OCI-LY7 (cell line): Measurements from ENCODE around the gene SPTB. TPM values are rescaled to one million over a fixed set of nuclear protein-coding genes. Genes with fewer than 3 reads are reported as not detected.

Source experiments
- BruUV-seq: library from RNA; stranded (reverse); fragments of 400-500 nt; replicated peaks from 2 replicates; lab custom pipeline; 2021; lab: Mats Ljungman, UMichigan
- CTCF ChIA-PET: fragments of 300-600 bp; sonication (Branson Sonifier 250); formaldehyde crosslinking; loops from one replicate; lab custom pipeline; 2022; ENCODE audit warnings: antibody characterized with exemption; ENCODE audit not compliant: unreplicated experiment; lab: Charles Lee
- POLR2A ChIA-PET: fragments of 300-600 bp; sonication (Branson Sonifier 250); formaldehyde crosslinking; loops from one replicate; lab custom pipeline; 2022; ENCODE audit warnings: antibody characterized with exemption; lab: Charles Lee
- DNase-seq: peaks from one replicate; pipeline ENCODE4 v3.0.0-alpha.2; 2015; ENCODE audit warnings: low spot score
- H2AFZ ChIP-seq: fragments of 200-600 bp; sonication (generic), shearing (Covaris generic); 2 replicates; pipeline ENCODE4 v1.6.1; 2014; ENCODE audit warnings: mild to moderate bottlenecking, antibody characterized with exemption, low read length, moderate library complexity
- H3K27ac ChIP-seq: fragments of 200-600 bp; sonication (generic); 2 replicates; pipeline ENCODE4 v1.5.1; 2014; ENCODE audit warnings: mixed run types, low read depth, mild to moderate bottlenecking, moderate library complexity, low read length, inconsistent platforms; ENCODE audit not compliant: poor library complexity, severe bottlenecking
- H3K36me3 ChIP-seq: fragments of 200-600 bp; sonication (generic); 2 replicates; pipeline ENCODE4 v1.6.1; 2014; ENCODE audit warnings: mild to moderate bottlenecking, antibody characterized with exemption, low read length, moderate library complexity, mixed read lengths; ENCODE audit not compliant: insufficient read depth
- H3K4me1 ChIP-seq: fragments of 200-600 bp; sonication (generic); 2 replicates; pipeline ENCODE4 v1.5.1; 2014; ENCODE audit warnings: mild to moderate bottlenecking, low read length; ENCODE audit not compliant: insufficient read depth, poor library complexity, severe bottlenecking
- H3K4me2 ChIP-seq: fragments of 200-600 bp; sonication (generic); 2 replicates; pipeline ENCODE4 v1.6.1; 2014; ENCODE audit warnings: mild to moderate bottlenecking, low read length
- H3K4me3 ChIP-seq: fragments of 200-600 bp; sonication (generic); 2 replicates; pipeline ENCODE4 v1.5.1; 2014; ENCODE audit warnings: mild to moderate bottlenecking, low read depth, low read length; ENCODE audit not compliant: poor library complexity, severe bottlenecking
- H3K79me2 ChIP-seq: fragments of 200-600 bp; sonication (generic); 2 replicates; pipeline ENCODE4 v1.6.1; 2016; ENCODE audit warnings: low read depth, mild to moderate bottlenecking, low read length, moderate library complexity, mixed read lengths; ENCODE audit not compliant: insufficient read depth
- H3K9me2 ChIP-seq: fragments of 200-600 bp; sonication (generic); 2 replicates; pipeline ENCODE4 v1.6.1; 2016; ENCODE audit warnings: mild to moderate bottlenecking, low read length, mixed read lengths; ENCODE audit not compliant: insufficient read depth
- H3K9me3 ChIP-seq: fragments of 200-600 bp; sonication (generic); 2 replicates; pipeline ENCODE4 v1.6.1; 2014; ENCODE audit warnings: mild to moderate bottlenecking, mixed run types, low read length, mixed read lengths
- H4K20me1 ChIP-seq: fragments of 200-600 bp; sonication (generic); 2 replicates; pipeline ENCODE4 v1.6.1; 2014; ENCODE audit warnings: mild to moderate bottlenecking, antibody characterized with exemption, low read length, moderate library complexity, mixed read lengths; ENCODE audit not compliant: insufficient read depth
- EZH2phosphoT487 ChIP-seq: fragments of 200-600 bp; sonication (generic); IDR thresholded peaks from 2 replicates; pipeline ENCODE4 v1.6.1; 2018; ENCODE audit warnings: low read depth, borderline replicate concordance, mild to moderate bottlenecking, mixed run types, antibody characterized with exemption, low read length, moderate library complexity, mixed read lengths
- intact Hi-C: fragments of 100-400 bp; cut with micrococcal nuclease; formaldehyde crosslinking; loops from one replicate; pipeline ENCODE4 v1.10.0; 2022; ENCODE audit not compliant: unreplicated experiment
- total RNA-seq, 2 experiments: library from RNA; depleted of rRNA in 1 of 2; stranded (reverse); fragments of >200 nt in 1 of 2; shearing (Covaris generic) in 1 of 2; gene quantifications; 2 replicates each; pipeline ENCODE4 v1.2.3, GENCODE V29; 2014 to 2022
- TF ChIP-seq, protein P1 (sequence below): fragments of 200-600 bp; sonication (generic); conservative IDR thresholded peaks from 2 replicates; pipeline ENCODE4 v1.5.1; 2014; ENCODE audit warnings: mild to moderate bottlenecking, antibody characterized with exemption, low read length, moderate library complexity, mixed read lengths

The SPTB gene
- total RNA-seq, 2 experiments from 2014 or later: not detected

DNA sequence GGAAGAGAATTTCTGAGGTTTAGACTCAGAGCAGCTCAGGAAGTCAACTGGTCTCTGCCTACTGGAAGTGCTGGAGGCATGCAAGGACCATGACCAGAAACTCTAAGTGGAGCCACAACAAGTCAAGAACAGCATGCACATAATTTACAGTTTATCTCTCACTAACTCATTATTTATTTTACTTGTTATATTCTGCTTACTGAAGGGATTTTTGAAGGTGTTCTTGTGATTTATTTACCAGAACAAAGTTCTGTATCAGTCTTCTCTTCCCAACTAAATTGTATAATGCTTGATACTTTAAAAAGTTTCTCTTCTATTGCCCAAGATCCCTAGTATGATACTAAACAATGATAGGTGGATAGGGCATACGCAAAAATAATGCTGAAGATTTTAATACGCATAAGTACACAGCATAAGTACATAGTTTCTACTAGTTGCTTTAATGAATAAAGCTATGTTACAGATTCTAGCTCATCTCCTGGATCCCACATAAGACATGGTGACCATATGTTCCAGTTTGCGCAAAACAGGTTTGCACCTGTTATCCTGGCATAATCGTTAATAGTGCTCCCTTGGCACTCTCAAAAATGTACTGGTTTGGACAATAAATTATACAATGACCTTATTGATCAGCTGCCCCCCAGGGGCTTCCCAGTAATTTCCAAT lies 11.6 kb upstream of the SPTB start:
- TF ChIP-seq, protein P1, sequence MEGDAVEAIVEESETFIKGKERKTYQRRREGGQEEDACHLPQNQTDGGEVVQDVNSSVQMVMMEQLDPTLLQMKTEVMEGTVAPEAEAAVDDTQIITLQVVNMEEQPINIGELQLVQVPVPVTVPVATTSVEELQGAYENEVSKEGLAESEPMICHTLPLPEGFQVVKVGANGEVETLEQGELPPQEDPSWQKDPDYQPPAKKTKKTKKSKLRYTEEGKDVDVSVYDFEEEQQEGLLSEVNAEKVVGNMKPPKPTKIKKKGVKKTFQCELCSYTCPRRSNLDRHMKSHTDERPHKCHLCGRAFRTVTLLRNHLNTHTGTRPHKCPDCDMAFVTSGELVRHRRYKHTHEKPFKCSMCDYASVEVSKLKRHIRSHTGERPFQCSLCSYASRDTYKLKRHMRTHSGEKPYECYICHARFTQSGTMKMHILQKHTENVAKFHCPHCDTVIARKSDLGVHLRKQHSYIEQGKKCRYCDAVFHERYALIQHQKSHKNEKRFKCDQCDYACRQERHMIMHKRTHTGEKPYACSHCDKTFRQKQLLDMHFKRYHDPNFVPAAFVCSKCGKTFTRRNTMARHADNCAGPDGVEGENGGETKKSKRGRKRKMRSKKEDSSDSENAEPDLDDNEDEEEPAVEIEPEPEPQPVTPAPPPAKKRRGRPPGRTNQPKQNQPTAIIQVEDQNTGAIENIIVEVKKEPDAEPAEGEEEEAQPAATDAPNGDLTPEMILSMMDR: no peak
- TF ChIP-seq EZH2phosphoT487: no peak

DNA sequence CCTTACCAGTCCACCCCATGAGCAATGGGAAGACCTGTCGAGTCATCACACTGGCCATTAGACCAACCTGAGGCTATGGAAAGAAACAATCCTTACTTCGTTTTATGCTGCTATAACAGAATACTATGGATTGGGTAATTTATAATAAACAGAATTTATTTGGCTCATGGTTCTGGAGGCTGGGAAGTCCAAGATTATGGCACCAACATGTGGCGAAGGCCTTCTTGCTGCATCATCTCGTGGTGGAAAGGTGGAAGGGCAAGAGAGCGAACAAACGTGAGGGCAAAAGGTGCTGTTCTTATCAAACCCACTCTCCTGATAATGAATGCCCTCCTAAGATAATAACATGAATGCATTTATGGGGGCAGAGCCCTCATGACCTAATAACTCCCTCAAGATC lies 9.6 kb upstream of the SPTB start:
- no TSS peak for BruUV-seq
- no peaks in the 10 kb centered on the region for H3K36me3 ChIP-seq
- ChIA-PET POLR2A (interaction anchor here (0.6 kb wide), 2 partner anchors 11 to 12 kb away, joined by 3 to 7 read pairs; no protein-coding TSS in a partner anchor), CTCF (interaction anchor here (0.6 kb wide), 1 partner anchor 95 kb away, joined by 3 read pairs; no protein-coding TSS in a partner anchor)
- no peak overlapping the region for H3K4me2 ChIP-seq
- no peaks in the 10 kb centered on the region for H3K9me3 ChIP-seq
- no peaks in the 10 kb centered on the region for H3K9me2 ChIP-seq
- intact Hi-C loops: no loop called here
- H3K4me3 ChIP-seq: no peak overlapping the region
- no peak overlapping the region for H3K27ac ChIP-seq
- no peaks in the 10 kb centered on the region for H3K4me1 ChIP-seq
- TF ChIP-seq, protein P1: no peak
- no peak for TF ChIP-seq EZH2phosphoT487
- no peaks in the 10 kb centered on the region for H3K79me2 ChIP-seq
- H4K20me1 ChIP-seq: no peaks in the 10 kb centered on the region
- DNase-seq: no peak
- H2AFZ ChIP-seq: no peak overlapping the region

More for the DNA sequence above, 11.6 kb upstream of the SPTB start:
- Histone ChIP-seq H3K4me2 (no peak overlapping the region), H3K9me2 (no peaks in the 10 kb centered on the region), H3K79me2 (no peaks in the 10 kb centered on the region), H2AFZ (no peak overlapping the region), H3K4me1 (no peaks in the 10 kb centered on the region), H3K4me3 (no peak overlapping the region), H3K9me3 (no peaks in the 10 kb centered on the region), H3K36me3 (no peaks in the 10 kb centered on the region), H3K27ac (no peak overlapping the region), H4K20me1 (no peaks in the 10 kb centered on the region)
- POLR2A ChIA-PET: interaction anchor here (0.8 to 1.0 kb wide), 4 partner anchors 10 to 248 kb away, joined by 3 to 6 read pairs (median 4); no protein-coding TSS in a partner anchor
- CTCF ChIA-PET: interaction anchor here (0.5 to 1.5 kb wide), 4 partner anchors 36 to 132 kb away, joined by 3 to 10 read pairs (median 4); no protein-coding TSS in a partner anchor
- intact Hi-C loops: loop anchor here (5.0 kb wide), 1 partner anchor 69 kb away; no protein-coding TSS in a partner anchor
- no peak for DNase-seq
- BruUV-seq: no TSS peak

DNA sequence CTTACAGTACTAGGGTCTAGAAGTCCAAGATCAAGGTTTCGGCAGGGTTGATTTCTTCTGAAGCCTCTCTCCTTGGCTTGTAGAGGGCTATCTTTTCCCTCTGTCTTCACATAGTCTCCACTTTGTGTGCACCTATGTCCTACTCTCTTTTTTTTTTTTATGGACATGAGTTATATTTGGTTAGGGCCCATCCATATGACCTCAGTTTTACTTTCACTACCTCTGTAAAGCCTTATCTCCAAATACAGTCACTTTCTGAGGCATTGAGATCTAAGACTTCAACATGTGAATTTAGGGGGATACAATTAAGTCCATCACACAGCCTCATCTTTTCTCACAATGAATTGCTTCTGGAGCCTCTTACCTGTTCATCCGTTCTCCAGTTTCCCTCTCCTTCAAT lies 5.9 kb upstream of the SPTB start:
- H3K27ac ChIP-seq: no peak overlapping the region
- no peaks in the 10 kb centered on the region for H3K9me2 ChIP-seq
- H2AFZ ChIP-seq: no peak overlapping the region
- H3K36me3 ChIP-seq: no peaks in the 10 kb centered on the region
- BruUV-seq: no TSS peak
- H3K9me3 ChIP-seq: no peaks in the 10 kb centered on the region
- no peaks in the 10 kb centered on the region for H3K79me2 ChIP-seq
- TF ChIP-seq, protein P1: no peak
- TF ChIP-seq EZH2phosphoT487: no peak
- no peak overlapping the region for H3K4me3 ChIP-seq
- no peaks in the 10 kb centered on the region for H3K4me1 ChIP-seq
- intact Hi-C loops: no loop called here
- ChIA-PET CTCF (no interaction called here), POLR2A (interaction anchor here (0.6 to 1.6 kb wide), 2 partner anchors 8 to 17 kb away, joined by 3 to 6 read pairs; no protein-coding TSS in a partner anchor)
- no peak overlapping the region for H3K4me2 ChIP-seq
- DNase-seq: no peak
- H4K20me1 ChIP-seq: no peaks in the 10 kb centered on the region
